WTC11 (cell line): ENCODE measurements around the gene ZBTB7B. TPM values are rescaled to one million over a fixed set of nuclear protein-coding genes. Genes with fewer than 3 reads are reported as not detected.

Experiments used
- ATF1 ChIP-seq: sonication (generic); formaldehyde crosslinking; IDR thresholded peaks from 2 replicates; pipeline ENCODE4 v1.8.1; 2023; ENCODE audit warnings: mild to moderate bottlenecking, moderate library complexity, missing genetic modification reagents
- CBFB ChIP-seq: sonication (generic); formaldehyde crosslinking; IDR thresholded peaks from 2 replicates; pipeline ENCODE4 v1.8.1; 2022; ENCODE audit warnings: mild to moderate bottlenecking, low read depth, missing genetic modification reagents
- CREB1 ChIP-seq: sonication (generic); formaldehyde crosslinking; IDR thresholded peaks from 2 replicates; pipeline ENCODE4 v1.8.0; 2023; ENCODE audit warnings: mild to moderate bottlenecking, missing genetic modification reagents
- IRF1 ChIP-seq: sonication (generic); formaldehyde crosslinking; IDR thresholded peaks from 2 replicates; pipeline ENCODE4 v1.8.0; 2023; ENCODE audit warnings: missing genetic modification reagents
- JAZF1 ChIP-seq: fragments of 250-450 bp; sonication (Bioruptor Pico); IDR thresholded peaks from 2 replicates; pipeline ENCODE4 v1.9.0; 2021; ENCODE audit warnings: moderate library complexity, mild to moderate bottlenecking, inconsistent platforms
- JUN ChIP-seq: sonication (generic); formaldehyde crosslinking; IDR thresholded peaks from 2 replicates; pipeline ENCODE4 v1.8.0; 2023; ENCODE audit warnings: mild to moderate bottlenecking, missing genetic modification reagents
- MXD4 ChIP-seq: fragments of 250-450 bp; sonication (Bioruptor Pico); IDR thresholded peaks from 2 replicates; pipeline ENCODE4 v1.8.0; 2021; ENCODE audit warnings: mild to moderate bottlenecking, moderate library complexity, borderline replicate concordance
- NFE2L1 ChIP-seq: sonication (generic); formaldehyde crosslinking; IDR thresholded peaks from 2 replicates; pipeline ENCODE4 v1.8.1; 2023; ENCODE audit warnings: missing genetic modification reagents
- OVOL2 ChIP-seq: fragments of 250-450 bp; sonication (Bioruptor Pico); IDR thresholded peaks from 2 replicates; pipeline ENCODE4 v1.9.0; 2021; ENCODE audit warnings: mild to moderate bottlenecking, borderline replicate concordance
- PREB ChIP-seq: sonication (generic); formaldehyde crosslinking; IDR thresholded peaks from 2 replicates; pipeline ENCODE4 v1.8.1; 2022; ENCODE audit warnings: mild to moderate bottlenecking, missing genetic modification reagents, moderate library complexity, borderline replicate concordance
- RELA ChIP-seq: sonication (generic); formaldehyde crosslinking; IDR thresholded peaks from 2 replicates; pipeline ENCODE4 v1.8.1; 2022; ENCODE audit warnings: missing genetic modification reagents, mild to moderate bottlenecking, borderline replicate concordance
- RORB ChIP-seq: fragments of 250-450 bp; sonication (Bioruptor Pico); IDR thresholded peaks from 2 replicates; pipeline ENCODE4 v1.9.0; 2021; ENCODE audit warnings: mild to moderate bottlenecking
- SMAD3 ChIP-seq: sonication (generic); formaldehyde crosslinking; IDR thresholded peaks from 2 replicates; pipeline ENCODE4 v1.8.0; 2022; ENCODE audit warnings: missing genetic modification reagents, mild to moderate bottlenecking, borderline replicate concordance
- TEAD1 ChIP-seq: sonication (generic); formaldehyde crosslinking; IDR thresholded peaks from 2 replicates; pipeline ENCODE4 v1.8.0; 2022; ENCODE audit warnings: mild to moderate bottlenecking, missing genetic modification reagents
- ZNF219 ChIP-seq: sonication (generic); formaldehyde crosslinking; IDR thresholded peaks from 2 replicates; pipeline ENCODE4 v1.8.0; 2023; ENCODE audit warnings: missing genetic modification reagents, mild to moderate bottlenecking, borderline replicate concordance
- ZNF281 ChIP-seq: sonication (generic); formaldehyde crosslinking; IDR thresholded peaks from 2 replicates; pipeline ENCODE4 v1.8.0; 2023; ENCODE audit warnings: mild to moderate bottlenecking, missing genetic modification reagents
- ZNF317 ChIP-seq: sonication (generic); formaldehyde crosslinking; IDR thresholded peaks from 2 replicates; pipeline ENCODE4 v1.8.1; 2023; ENCODE audit warnings: low read depth, mild to moderate bottlenecking, moderate library complexity, missing genetic modification reagents, borderline replicate concordance
- ZNF532 ChIP-seq: fragments of 250-450 bp; sonication (Bioruptor Pico); IDR thresholded peaks from 2 replicates; pipeline ENCODE4 v1.9.0; 2021; ENCODE audit warnings: mild to moderate bottlenecking, borderline replicate concordance
- total RNA-seq: library from RNA; stranded (reverse); gene quantifications from 3 replicates; pipeline ENCODE4 v1.2.3, GENCODE V29; 2021
- TF ChIP-seq, protein P1 (sequence below): sonication (generic); formaldehyde crosslinking; conservative IDR thresholded peaks from 2 replicates; pipeline ENCODE4 v1.8.1; 2023; ENCODE audit warnings: mild to moderate bottlenecking, low read depth, missing genetic modification reagents, moderate library complexity
- TF ChIP-seq, protein P2 (sequence below): sonication (generic); formaldehyde crosslinking; IDR thresholded peaks from 2 replicates; pipeline ENCODE4 v1.8.1; 2023; ENCODE audit warnings: mild to moderate bottlenecking, missing genetic modification reagents, moderate library complexity
- TF ChIP-seq, protein P3 (sequence below): sonication (generic); formaldehyde crosslinking; IDR thresholded peaks from 2 replicates; pipeline ENCODE4 v1.8.1; 2022; ENCODE audit warnings: mild to moderate bottlenecking, moderate library complexity, missing genetic modification reagents
- TF ChIP-seq, protein P4 (sequence below): sonication (generic); formaldehyde crosslinking; IDR thresholded peaks from 2 replicates; pipeline ENCODE4 v1.8.1; 2022; ENCODE audit warnings: low read depth, mild to moderate bottlenecking, moderate library complexity, missing genetic modification reagents, borderline replicate concordance
- TF ChIP-seq, protein P5 (sequence below): sonication (generic); formaldehyde crosslinking; IDR thresholded peaks from 2 replicates; pipeline ENCODE4 v1.8.1; 2023; ENCODE audit warnings: mild to moderate bottlenecking, missing genetic modification reagents, moderate library complexity

ZBTB7B gene
- total RNA-seq, 1 experiment from 2014 or later = 29.8 TPM

- TF ChIP-seq, protein P1, sequence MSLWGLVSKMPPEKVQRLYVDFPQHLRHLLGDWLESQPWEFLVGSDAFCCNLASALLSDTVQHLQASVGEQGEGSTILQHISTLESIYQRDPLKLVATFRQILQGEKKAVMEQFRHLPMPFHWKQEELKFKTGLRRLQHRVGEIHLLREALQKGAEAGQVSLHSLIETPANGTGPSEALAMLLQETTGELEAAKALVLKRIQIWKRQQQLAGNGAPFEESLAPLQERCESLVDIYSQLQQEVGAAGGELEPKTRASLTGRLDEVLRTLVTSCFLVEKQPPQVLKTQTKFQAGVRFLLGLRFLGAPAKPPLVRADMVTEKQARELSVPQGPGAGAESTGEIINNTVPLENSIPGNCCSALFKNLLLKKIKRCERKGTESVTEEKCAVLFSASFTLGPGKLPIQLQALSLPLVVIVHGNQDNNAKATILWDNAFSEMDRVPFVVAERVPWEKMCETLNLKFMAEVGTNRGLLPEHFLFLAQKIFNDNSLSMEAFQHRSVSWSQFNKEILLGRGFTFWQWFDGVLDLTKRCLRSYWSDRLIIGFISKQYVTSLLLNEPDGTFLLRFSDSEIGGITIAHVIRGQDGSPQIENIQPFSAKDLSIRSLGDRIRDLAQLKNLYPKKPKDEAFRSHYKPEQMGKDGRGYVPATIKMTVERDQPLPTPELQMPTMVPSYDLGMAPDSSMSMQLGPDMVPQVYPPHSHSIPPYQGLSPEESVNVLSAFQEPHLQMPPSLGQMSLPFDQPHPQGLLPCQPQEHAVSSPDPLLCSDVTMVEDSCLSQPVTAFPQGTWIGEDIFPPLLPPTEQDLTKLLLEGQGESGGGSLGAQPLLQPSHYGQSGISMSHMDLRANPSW = no peak
- TF ChIP-seq RORB (CRISPR knock-in tag) (no peak), JUN (no peak), CREB1 (0 out of 2 replicates have a peak, but pooled peaks have one; percentile 41), TEAD1 (CRISPR knock-in tag) (no peak), RELA (CRISPR knock-in tag) (no peak), ZNF532 (CRISPR knock-in tag) (no peak), ATF1 (CRISPR knock-in tag) (no peak), CBFB (CRISPR knock-in tag) (no peak), ZNF219 (no peak), ZNF317 (no peak), NFE2L1 (CRISPR knock-in tag) (no peak; the same call in 1 of the 2 replicates), JAZF1 (CRISPR knock-in tag) (no peak), ZNF281 (no peak), MXD4 (CRISPR knock-in tag) (no peak), OVOL2 (CRISPR knock-in tag) (no peak), SMAD3 (CRISPR knock-in tag) (peak; percentile 63), IRF1 (CRISPR knock-in tag) (no peak), PREB (CRISPR knock-in tag) (no peak)
- TF ChIP-seq, protein P2, sequence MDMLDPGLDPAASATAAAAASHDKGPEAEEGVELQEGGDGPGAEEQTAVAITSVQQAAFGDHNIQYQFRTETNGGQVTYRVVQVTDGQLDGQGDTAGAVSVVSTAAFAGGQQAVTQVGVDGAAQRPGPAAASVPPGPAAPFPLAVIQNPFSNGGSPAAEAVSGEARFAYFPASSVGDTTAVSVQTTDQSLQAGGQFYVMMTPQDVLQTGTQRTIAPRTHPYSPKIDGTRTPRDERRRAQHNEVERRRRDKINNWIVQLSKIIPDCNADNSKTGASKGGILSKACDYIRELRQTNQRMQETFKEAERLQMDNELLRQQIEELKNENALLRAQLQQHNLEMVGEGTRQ (CRISPR knock-in tag) = no peak
- TF ChIP-seq, protein P3, sequence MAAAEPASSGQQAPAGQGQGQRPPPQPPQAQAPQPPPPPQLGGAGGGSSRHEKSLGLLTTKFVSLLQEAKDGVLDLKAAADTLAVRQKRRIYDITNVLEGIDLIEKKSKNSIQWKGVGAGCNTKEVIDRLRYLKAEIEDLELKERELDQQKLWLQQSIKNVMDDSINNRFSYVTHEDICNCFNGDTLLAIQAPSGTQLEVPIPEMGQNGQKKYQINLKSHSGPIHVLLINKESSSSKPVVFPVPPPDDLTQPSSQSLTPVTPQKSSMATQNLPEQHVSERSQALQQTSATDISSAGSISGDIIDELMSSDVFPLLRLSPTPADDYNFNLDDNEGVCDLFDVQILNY (CRISPR knock-in tag) = no peak; the same call in 1 of the 2 replicates
- TF ChIP-seq, protein P4, sequence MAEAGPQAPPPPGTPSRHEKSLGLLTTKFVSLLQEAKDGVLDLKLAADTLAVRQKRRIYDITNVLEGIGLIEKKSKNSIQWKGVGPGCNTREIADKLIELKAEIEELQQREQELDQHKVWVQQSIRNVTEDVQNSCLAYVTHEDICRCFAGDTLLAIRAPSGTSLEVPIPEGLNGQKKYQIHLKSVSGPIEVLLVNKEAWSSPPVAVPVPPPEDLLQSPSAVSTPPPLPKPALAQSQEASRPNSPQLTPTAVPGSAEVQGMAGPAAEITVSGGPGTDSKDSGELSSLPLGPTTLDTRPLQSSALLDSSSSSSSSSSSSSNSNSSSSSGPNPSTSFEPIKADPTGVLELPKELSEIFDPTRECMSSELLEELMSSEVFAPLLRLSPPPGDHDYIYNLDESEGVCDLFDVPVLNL (CRISPR knock-in tag) = peak; percentile 96
- TF ChIP-seq, protein P5, sequence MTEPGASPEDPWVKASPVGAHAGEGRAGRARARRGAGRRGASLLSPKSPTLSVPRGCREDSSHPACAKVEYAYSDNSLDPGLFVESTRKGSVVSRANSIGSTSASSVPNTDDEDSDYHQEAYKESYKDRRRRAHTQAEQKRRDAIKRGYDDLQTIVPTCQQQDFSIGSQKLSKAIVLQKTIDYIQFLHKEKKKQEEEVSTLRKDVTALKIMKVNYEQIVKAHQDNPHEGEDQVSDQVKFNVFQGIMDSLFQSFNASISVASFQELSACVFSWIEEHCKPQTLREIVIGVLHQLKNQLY = no peak
Observed at GRCh38 chr1:154974102-154974807, 28.3 kb upstream of the ZBTB7B start, which contains the start of gene CKS1B (continued).
